Fibroblast of skin of left quadriceps (primary cell): ENCODE results near the gene TAP1.
A peak's percentile ranks its signal among the peaks of the same experiment; 100 is the strongest.
"Not testable (repeated sequence)": the region's sequence is repeated elsewhere in the genome, so short reads cannot be mapped to it uniquely, and the experiment has no call there.

Source experiments
- DNase-seq, 2 experiments: peaks; one replicate each; pipeline ENCODE4 v3.0.0-alpha.2; 2013; ENCODE audit warnings: low read depth in 2 of 2

TAP1 gene, protein sequence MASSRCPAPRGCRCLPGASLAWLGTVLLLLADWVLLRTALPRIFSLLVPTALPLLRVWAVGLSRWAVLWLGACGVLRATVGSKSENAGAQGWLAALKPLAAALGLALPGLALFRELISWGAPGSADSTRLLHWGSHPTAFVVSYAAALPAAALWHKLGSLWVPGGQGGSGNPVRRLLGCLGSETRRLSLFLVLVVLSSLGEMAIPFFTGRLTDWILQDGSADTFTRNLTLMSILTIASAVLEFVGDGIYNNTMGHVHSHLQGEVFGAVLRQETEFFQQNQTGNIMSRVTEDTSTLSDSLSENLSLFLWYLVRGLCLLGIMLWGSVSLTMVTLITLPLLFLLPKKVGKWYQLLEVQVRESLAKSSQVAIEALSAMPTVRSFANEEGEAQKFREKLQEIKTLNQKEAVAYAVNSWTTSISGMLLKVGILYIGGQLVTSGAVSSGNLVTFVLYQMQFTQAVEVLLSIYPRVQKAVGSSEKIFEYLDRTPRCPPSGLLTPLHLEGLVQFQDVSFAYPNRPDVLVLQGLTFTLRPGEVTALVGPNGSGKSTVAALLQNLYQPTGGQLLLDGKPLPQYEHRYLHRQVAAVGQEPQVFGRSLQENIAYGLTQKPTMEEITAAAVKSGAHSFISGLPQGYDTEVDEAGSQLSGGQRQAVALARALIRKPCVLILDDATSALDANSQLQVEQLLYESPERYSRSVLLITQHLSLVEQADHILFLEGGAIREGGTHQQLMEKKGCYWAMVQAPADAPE

DNA sequence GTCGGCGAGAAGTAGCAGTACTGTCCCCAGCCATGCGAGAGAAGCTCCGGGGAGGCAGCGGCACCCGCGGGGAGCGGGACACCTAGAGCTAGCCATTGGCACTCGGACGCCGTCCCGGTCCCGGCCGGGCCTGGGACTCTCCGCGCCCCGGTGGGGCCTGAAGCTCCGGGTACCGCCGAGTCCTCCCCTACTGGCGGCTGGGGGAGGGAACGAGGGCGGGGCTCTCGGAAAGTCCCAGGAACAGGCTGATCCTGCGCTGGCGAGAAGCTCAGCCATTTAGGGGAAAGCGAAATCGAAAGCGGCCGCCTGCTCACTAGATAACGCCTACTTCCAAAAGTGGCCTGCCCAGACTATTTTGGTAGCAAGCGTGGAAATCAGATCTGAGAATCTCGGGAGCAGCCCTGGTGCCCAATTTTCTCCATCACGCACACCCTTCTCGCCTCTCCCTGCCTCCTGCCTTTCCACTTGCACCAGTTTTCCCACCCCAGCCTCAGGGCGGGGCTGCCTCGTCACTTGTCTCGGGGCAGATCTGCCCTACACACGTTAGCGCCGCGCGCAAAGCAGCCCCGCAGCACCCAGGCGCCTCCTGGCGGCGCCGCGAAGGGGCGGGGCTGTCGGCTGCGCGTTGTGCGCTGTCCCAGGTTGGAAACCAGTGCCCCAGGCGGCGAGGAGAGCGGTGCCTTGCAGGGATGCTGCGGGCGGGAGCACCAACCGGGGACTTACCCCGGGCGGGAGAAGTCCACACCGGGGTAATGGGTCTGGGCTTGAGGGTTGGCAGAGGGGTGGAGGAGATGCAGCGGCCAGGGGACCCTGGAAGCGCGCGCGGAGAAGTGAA, at the start of gene TAP1, which contains the start of gene PSMB9:
TSS of gene TAP1 (minus strand) at position 164 of the 835 bp plus-strand sequence. CDS start at position 96, 68 bp downstream.
TSS of gene PSMB9 (plus strand) at position 652 of the 835 bp plus-strand sequence. CDS start at position 690, 38 bp downstream.
- DNase-seq, result peak; percentile 78 to 79

DNA sequence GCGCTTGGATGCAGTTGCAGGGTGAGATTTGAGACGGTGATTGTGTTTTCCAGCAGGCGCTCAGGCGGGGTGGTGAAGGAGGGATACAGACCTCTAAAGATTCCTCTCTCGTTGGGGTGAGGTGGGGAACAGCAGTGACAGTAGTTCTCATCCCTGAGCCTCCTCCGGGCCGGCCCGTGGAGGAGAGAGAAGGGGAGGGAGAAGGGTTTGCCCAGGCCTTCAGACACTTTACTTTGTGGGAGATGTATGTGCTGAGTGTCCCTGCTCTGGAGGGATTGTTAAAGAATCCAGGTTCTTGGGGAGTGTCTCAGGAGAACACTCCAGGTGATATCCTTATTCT, 41.5 kb upstream of the TAP1 start:
- DNase-seq, result no peak

DNA sequence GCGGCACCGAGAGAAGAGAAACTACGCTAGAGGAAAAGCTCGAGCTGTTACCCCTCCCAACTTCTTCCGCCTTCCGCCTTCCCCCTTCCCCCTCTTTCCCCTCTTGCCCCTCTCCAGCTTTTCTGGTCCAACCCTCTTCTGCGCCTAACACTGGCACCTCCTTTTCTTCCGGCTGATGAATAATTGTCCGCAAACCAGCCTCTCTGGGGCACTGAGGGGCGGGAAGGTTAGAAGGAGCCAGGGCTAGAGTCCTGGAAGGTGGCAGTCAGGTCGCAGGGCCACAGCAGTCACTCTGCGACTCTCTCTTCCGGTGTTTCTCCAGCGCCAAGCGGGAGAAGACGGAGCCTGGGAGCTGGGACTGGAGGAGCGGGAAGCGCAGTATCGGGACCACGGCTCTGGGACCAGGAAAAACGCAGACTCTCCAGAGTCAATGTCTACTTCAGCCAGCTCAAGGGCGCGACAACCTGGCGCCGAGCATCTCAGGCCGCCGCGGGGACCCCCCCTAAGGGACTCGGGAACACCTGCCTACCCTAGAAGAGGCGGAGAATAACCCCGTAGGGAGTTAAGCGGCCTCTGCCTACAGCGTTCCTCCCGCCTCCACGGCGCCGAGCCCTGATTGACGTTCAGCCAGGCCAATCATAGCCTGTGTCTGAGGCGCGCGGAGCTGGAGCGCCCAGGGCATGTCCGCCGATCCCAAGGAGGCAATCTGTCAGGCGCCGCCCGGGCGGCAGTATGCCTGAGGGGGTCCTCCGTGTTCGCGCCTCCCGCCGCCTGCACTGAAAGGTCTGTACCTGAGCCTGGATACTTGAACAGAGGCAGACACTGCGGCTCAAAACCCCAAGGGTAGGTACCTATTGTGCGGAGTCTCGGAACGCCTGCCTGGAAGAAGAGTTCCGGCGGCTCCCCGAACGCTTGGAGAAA, 40.8 kb upstream of the TAP1 start:
- DNase-seq, result peak; percentile 83 to 85

DNA sequence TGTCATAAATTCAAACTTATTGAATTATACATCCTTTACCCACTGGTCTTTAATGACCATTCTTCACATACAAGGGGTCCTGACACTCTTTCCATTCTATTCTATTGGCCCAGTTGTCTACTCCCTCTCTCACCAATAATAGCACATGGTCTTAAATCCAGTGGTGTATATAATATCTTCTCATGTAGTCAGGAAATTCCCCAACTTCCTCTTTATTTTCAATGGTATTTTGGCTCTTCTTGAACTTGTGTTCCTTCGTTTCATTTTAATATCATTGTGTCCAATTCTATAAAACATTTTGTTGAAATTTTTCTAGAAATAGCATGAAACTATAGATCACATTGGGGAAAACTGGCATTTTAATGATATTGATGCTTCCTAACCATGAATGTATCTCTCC, 37.3 kb upstream of the TAP1 start:
- no peak for DNase-seq

DNA sequence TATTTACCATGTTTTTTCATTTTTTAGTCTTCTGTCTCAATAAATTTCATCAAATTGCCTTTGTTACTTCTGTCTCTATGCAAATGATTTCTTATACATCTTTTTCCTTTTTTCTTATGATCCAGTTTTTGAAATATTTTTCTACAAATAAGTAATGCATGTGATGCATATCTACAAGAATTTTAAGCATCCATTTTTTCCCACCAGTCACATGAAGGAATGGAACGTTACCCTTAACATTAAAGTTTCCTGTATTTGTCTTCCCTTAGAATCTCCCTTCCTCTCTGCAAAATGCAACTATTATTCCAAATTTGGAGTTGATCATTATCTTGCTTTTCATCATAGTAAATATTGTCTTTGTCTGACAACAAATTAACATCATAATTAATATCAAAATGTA, 36.0 kb upstream of the TAP1 start:
- peak in 1 of 2 experiments; percentile 5 for DNase-seq

DNA sequence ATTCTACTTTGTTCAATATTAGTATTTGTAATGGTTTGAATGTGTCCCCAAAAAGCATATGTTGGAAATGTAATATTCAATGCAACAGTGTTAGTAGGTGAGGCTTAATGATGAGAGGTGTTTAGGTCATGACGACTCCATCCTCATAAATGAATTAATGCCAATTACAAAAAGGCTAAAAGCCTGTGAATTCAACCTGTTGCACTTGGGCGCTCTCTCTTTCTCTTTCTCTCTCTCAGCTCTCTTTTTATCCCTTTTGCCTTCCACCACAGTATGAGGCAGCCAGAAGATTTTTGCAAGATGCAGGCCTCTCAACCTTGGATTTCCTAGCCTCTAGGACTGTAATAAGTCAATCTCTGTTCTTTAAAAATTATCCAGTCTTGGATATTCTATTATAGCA, 35.1 kb upstream of the TAP1 start:
- no peak for DNase-seq

DNA sequence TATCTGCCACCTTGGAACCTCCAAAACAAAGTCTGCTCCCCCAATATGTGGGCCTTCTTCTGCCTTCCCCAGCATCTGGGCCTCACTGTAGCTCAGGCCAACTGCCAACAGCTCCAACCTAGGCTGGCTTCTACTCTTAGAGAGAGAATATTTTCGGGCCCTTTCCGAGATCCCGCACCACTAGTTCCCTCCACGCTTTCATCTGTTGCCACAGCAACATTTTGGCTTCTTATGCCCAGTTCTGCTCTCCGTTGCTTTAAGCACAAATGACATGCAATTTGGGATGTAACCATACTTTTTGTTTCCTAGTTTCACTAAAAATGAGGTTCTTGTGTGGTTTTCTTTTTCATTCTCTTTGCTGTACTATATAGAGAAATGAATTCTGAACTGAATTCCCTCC, 34.1 kb upstream of the TAP1 start:
- DNase-seq, result no peak

DNA sequence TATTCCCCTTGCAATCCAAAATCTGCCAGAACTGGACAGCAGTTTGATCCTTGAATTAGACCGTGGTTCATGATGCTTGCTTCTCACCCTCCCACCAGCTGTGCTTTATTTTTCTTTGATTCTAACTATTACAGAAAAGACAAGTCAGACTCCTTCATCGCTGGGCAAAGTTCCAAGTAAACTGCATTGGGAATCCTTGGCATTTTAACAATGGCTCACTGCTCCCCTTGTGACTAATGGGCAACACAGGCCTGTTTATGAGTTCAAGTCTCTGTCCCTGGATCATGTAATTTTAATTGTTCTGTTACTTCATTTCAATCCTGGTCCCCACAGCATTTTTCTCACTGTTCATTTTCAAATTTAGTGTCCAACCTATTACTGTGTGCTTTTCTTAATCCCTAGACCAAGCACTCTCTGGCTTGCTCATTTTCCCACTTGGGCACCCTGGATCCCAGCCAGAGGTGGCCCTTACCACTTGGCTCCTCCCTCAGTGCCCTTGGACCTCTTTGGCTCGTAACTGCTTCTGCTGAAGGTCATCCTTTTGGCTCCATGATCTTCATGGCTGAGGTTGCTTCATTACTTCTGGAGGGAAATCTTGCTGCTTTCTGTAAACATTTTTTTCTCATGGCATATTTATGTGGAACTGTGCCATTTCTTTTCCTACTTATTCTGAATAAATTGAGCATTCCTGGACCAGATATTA, 33.3 kb upstream of the TAP1 start:
- DNase-seq, result peak; percentile 64 to 68

DNA sequence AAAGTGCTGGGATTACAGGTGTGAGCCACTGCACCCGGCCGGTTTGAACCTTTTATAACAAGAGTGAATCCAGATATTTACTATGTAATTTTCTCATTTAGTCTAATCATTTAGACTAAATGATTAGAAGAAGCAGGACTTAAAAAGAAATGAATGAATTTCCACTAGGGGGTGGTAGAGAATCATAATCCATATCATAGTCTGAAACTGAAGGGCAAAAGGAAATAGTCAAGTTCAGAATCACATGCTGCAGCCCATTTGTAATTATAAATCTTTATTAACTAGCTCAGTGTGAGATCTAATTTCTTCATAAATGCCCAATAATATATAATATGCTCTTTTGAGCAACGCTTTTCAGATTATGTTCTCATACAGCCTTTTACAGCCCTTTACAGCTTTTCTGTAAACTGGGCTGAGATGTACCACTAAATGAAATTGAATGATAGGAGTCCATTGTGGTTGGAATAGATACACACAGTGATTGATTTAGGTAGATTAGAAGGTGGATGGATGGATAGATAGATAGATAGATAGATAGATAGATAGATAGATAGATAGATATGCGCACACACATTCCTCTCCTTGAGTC, 32.3 kb upstream of the TAP1 start:
- DNase-seq, result peak; percentile 56 to 57

DNA sequence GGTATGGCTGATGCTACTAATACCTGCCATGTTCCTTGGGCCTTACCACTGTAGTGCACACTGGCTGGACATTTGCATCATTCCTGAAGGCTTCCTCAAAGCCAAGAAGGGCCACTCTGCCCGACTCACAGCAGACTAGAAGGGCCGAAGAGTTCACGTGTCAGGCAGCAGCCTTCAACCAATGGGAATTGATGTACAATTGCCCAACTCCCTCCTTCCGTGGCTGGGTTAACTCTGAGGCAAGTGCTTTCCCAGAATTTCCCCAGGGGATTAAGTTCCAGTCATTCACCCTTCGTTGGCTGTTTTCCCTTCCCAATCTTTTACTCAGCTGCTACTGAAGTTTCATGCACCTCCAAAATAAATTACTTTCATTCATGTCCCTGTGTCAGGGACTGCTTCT, 30.3 kb upstream of the TAP1 start:
- DNase-seq, result peak; percentile 20 to 29

DNA sequence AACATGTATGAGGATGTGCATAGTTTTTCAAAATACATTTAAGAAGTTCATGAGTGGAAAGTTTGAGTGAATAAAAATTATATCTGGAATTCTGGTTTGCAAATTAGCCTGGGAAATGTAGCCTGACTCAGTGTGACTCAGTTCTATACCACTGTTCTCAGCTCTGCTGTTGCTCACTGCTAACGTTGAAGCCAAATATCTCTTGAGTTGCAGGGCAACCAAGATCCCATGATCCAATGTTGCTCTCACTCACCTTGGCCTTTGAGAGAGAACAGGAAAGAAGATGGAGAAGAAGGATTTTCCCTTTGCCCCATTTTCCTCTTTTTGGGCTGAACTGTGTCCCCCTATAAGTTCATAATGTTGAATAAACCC, 29.4 kb upstream of the TAP1 start:
- DNase-seq, result no peak

DNA sequence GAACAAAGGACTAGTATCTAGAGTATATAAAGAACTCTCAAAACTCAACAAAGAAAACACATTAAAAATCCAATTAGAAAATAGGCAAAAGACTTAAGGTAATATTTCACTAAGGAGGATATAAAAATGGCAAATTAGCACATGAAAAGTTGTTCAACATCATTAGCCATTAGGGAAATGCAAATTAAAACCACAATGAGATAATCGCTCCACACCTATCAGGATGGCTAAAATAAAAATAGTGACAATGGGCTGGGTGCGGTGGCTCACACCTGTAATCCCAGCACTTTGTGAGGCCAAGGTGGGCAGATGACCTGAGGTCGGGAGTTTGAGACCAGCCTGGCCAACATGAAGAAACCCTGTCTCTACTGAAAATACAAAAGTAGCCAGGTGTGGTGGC, 27.5 kb upstream of the TAP1 start:
- DNase-seq, result not testable (repeated sequence)

DNA sequence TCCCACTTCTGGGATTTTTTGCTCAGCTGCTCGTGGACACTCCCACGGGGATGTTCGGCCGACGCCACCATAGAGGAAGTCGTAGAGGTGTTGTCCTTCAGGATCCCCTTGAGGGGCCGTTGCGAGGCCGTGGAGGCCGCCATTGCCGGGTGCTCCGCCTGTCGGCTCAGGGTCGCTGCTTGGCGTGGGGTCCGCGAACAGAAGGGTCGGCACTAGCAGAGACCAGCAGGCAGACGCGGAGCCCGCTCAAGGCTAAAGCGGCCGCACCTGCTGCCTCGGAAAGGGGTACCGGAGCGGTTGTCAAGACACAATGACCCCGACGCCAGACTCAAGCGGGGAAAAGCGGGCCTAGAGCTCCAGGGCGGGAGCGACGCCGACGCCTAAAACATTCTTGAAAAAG, 26.2 kb upstream of the TAP1 start:
- no peak for DNase-seq

DNA sequence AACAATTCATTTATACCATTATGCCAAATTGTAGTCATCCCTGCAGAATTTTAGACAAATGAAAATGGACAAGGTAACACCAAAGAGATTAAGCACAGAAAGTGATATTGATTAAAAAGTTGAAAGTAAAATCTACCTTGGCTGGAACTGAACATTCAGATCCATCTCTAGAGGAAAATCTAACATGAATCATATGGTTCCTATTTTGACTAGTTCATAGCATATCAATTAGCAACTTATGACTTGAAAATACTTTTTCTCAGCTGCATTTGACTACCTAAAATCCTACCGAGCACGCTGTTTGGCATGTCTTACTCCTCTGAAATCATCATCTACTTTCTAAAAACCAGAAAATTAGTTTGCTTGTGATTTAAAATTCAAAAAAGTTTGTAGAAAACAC, 23.1 kb upstream of the TAP1 start:
- no peak for DNase-seq

DNA sequence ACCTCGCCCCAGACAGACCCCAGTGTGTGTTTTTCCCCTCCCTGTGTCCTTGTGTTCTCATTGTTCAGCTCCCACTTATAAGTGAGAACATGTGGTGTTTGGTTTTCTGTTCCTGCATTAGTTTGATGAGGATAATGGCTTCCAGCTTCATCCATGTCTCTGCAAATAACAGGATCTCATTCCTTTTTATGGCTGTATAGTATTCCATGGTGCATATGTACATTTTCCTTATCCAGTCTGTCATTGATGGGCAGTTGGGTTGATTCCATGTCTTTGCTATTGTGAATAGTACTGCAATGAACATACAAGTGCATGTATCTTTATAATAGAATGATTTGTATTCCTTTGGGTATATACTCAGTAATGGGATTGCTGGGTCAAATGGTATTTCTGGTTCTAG, 20.4 kb upstream of the TAP1 start:
- DNase-seq, result not testable (repeated sequence)

DNA sequence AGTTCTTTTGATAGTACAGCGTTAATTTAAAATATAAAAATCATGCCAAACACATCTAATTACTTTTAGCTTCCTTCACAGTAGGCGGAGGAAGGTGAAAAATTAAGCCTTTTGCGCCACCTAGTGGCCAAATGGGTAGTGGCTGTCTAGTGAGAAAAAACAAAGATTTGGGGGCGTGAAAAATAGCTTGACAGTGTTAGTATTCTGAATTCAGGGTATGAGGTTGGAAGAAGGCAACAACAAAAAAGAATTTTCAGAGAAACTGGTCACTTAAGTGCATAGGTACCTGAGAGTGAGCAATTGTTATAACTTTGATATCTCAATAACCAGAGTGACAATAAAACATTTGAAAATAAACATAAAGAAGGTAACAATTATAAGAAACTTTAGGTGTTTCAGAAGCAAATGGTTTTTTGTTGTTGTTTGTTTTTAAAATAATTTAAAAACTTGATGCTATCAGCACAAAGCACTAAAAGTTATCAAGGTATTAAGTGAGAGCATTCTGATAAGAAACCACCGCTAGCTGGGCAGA, 14.8 kb upstream of the TAP1 start:
- DNase-seq, result peak; percentile 46 to 49

DNA sequence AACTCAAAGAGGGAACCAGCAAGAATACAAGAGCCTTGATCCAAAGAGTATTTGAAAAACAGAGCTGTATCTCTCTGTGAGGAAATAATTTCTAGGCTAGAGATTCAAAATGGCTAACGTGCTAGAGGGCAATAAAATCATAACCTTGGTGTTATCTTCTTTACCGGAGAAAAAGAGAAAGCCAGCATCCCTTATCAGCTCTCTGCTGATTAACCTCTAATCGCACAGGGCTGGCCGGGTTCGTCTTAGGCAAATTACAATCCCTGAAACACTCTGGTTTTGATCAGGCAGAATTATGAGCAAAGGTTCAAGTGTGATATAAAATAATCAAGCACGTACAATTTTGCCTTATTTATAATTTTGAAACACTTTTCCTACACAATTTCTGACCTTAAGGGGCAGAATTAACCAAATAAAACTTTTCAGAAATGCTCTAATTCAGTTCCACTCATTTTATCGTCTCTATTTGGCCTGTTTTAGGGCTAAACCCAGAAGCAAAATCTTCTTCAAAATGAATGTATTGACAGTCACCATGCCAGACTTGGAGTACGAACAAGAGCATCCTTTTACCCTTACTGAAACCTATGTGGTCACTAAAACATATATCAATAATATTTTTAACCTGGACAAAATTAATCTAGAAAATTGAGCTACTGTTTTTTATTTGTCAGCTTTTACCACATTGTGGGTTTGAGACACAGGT, 14.2 kb upstream of the TAP1 start:
- no peak for DNase-seq

DNA sequence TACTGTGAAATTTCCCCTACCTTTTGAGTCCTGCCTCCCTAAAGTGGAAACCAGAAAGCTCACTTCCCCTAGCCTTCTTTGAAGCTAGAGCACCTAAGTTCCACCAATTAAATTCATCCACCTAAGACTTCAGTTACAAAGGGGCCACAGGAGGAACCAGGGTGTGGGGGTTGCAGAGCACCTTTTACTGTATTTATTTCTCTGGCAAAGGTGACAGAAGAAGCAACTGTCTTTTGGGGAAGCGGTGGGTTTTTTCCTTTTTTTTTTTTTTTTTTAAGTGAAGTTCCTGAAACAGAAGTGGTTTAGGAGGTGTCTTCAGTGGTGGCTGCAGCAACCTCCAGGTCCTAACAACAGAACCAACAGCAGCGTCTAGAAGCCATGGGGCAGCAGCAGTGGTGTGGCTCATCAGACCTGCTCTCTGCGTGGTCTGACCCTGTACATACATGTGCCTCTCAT, 13.5 kb upstream of the TAP1 start:
- DNase-seq, result no peak
